Sigmoid colon (tissue), 7 donors: ENCODE results near the gene CA12. TPM values are rescaled to one million over a fixed set of nuclear protein-coding genes. Genes with fewer than 3 reads are reported as not detected.

Source experiments
- DNase-seq: peaks from one replicate; pipeline ENCODE4 v3.0.0-alpha.2; 2019
- H3K27ac ChIP-seq, 4 donors: fragments of 200-600 bp; sonication (generic); one replicate each; pipeline ENCODE4 v1.5.1; 2016 to 2019; ENCODE audit warnings: mild to moderate bottlenecking in 1 of 4
- H3K27me3 ChIP-seq, 3 donors: fragments of 200-600 bp; sonication (generic); one replicate each; pipeline ENCODE4 v1.5.1; 2019; ENCODE audit warnings: mild to moderate bottlenecking in 1 of 3
- H3K36me3 ChIP-seq, 4 donors: fragments of 200-600 bp; sonication (generic); one replicate each; pipeline ENCODE4 v1.5.1; 2016 to 2019
- H3K4me1 ChIP-seq, 4 donors: fragments of 200-600 bp; sonication (generic); one replicate each; pipeline ENCODE4 v1.5.1; 2017 to 2019
- H3K4me3 ChIP-seq, 4 donors: fragments of 200-600 bp; sonication (generic); one replicate each; pipeline ENCODE4 v1.5.1; 2017 to 2019; ENCODE audit warnings: mild to moderate bottlenecking in 2 of 4, moderate library complexity in 1 of 4
- H3K9me3 ChIP-seq, 4 donors: fragments of 200-600 bp in 3 of 4; sonication (generic) in 3 of 4; one replicate each; pipeline versions ENCODE4 v1.5.1 to v1.6.1; 2013 to 2019
- CTCF ChIP-seq, 4 experiments: fragments of 450-650 bp in 3 of 4; fragments of 200-600 bp in 1 of 4; IDR thresholded peaks; one replicate each; pipeline ENCODE4 v1.5.1; 2016 to 2019; ENCODE audit warnings: antibody characterized with exemption in 4 of 4, mild to moderate bottlenecking in 3 of 4, moderate library complexity in 2 of 4
- EP300 ChIP-seq, 4 donors: sonication (generic); formaldehyde crosslinking; IDR thresholded peaks; one replicate each; pipeline ENCODE4 v1.6.1; 2017; ENCODE audit warnings: antibody characterized with exemption in 4 of 4
- POLR2A ChIP-seq, 2 donors: fragments of 450-650 bp; IDR thresholded peaks; one replicate each; pipeline ENCODE4 v1.6.1; 2016; ENCODE audit warnings: antibody characterized with exemption in 2 of 2, mild to moderate bottlenecking in 2 of 2, moderate library complexity in 2 of 2
- POLR2AphosphoS5 ChIP-seq, 4 donors: sonication (generic); formaldehyde crosslinking; IDR thresholded peaks; one replicate each; pipeline ENCODE4 v1.6.1; 2017; ENCODE audit warnings: antibody characterized with exemption in 4 of 4
- WGBS, 2 donors: extraction: QIAGEN DNeasy Blood & Tissue Kit; methylation state at CpG; one replicate each; pipeline ENCODE4 v1.1.7; 2013; 5-methylcytosine and 5-hydroxymethylcytosine counted together
- intact Hi-C: fragments of 100-400 bp; cut with DNase I; formaldehyde crosslinking; loops from one replicate; pipeline ENCODE4 v1.15.1; 2023
- polyA plus RNA-seq, 3 donors: library from polyadenylated mRNA; stranded (reverse); fragments of 200-250 nt; gene quantifications; one replicate each; pipeline ENCODE4 v1.2.3, GENCODE V29; 2013
- total RNA-seq, 4 donors: library from RNA; depleted of rRNA; stranded (reverse); fragments of >200 nt; gene quantifications; one replicate each; pipeline ENCODE4 v1.1.0, GENCODE V29; 2016
- donor health status: healthy with polysubstance abuse.
- donor health status: Bipolar disorder and iron deficiency.
- donor health status: healthy.

The CA12 gene
- total and polyA plus RNA-seq, 7 donors = 0.14 to 76.2 (median 2.2) TPM

GRCh38 chr15:63357061-63357460 is 24.6 kb downstream of the CA12 start:
- 12 to 54% methylated on average over 4 of the region's 4 CpGs for WGBS, 2 donors
- DNase-seq = peak; percentile 41
- H3K4me1 ChIP-seq = no peaks in the 10 kb centered on the region
- no peak overlapping the region for H3K27ac ChIP-seq
- no peaks in the 10 kb centered on the region for H3K9me3 ChIP-seq
- TF ChIP-seq POLR2AphosphoS5 (IDR thresholded peaks at IDR 0.05) (no peak), POLR2A (IDR thresholded peaks at IDR 0.05) (no peak), EP300 (IDR thresholded peaks at IDR 0.05) (no peak), CTCF (IDR thresholded peaks at IDR 0.05) (no peak)
- no peaks in the 10 kb centered on the region for H3K27me3 ChIP-seq
- intact Hi-C loops = no loop called here
- H3K4me3 ChIP-seq = no peak overlapping the region
- H3K36me3 ChIP-seq = no peaks in the 10 kb centered on the region

GRCh38 chr15:63354821-63355650 is 26.6 kb downstream of the CA12 start:
- intact Hi-C loops = no loop called here
- 13 to 64% methylated on average over 22 of the region's 22 CpGs for WGBS, 2 donors
- no peaks in the 10 kb centered on the region for H3K36me3 ChIP-seq
- no peak overlapping the region for H3K27ac ChIP-seq
- no peaks in the 10 kb centered on the region for H3K27me3 ChIP-seq
- no peaks in the 10 kb centered on the region for H3K4me1 ChIP-seq
- DNase-seq = peak; percentile 38
- no peak for TF ChIP-seq EP300 (IDR thresholded peaks at IDR 0.05)
- TF ChIP-seq POLR2AphosphoS5 (IDR thresholded peaks at IDR 0.05) = no peak
- no peak for TF ChIP-seq POLR2A (IDR thresholded peaks at IDR 0.05)
- no peak for TF ChIP-seq CTCF (IDR thresholded peaks at IDR 0.05)
- H3K9me3 ChIP-seq = no peaks in the 10 kb centered on the region
- no peak overlapping the region for H3K4me3 ChIP-seq

GRCh38 chr15:63353887-63354286 is 27.8 kb downstream of the CA12 start:
- intact Hi-C loops = no loop called here
- 16 to 66% methylated on average over 5 of the region's 5 CpGs for WGBS, 2 donors

GRCh38 chr15:63353261-63353660 is 28.4 kb downstream of the CA12 start:
- no peak for TF ChIP-seq EP300 (IDR thresholded peaks at IDR 0.05)
- no peak for TF ChIP-seq POLR2AphosphoS5 (IDR thresholded peaks at IDR 0.05)
- TF ChIP-seq CTCF (IDR thresholded peaks at IDR 0.05) = no peak
- no peak for TF ChIP-seq POLR2A (IDR thresholded peaks at IDR 0.05)
- WGBS, 2 donors = 57 to 75% methylated on average over 8 of the region's 8 CpGs
- intact Hi-C loops = no loop called here
- Histone ChIP-seq H3K36me3 (no peaks in the 10 kb centered on the region), H3K4me3 (no peak overlapping the region), H3K9me3 (no peaks in the 10 kb centered on the region), H3K27me3 (no peaks in the 10 kb centered on the region), H3K4me1 (peaks cover 0 to 7% (median 3%) of the 10 kb centered on the region in 4 donors), H3K27ac (no peak overlapping the region)
- DNase-seq = peak; percentile 15

More at GRCh38 chr15:63353887-63354286, 27.8 kb downstream of the CA12 start:
- H3K4me3 ChIP-seq = no peak overlapping the region
- no peak for TF ChIP-seq POLR2A (IDR thresholded peaks at IDR 0.05)
- no peak for TF ChIP-seq EP300 (IDR thresholded peaks at IDR 0.05)
- TF ChIP-seq POLR2AphosphoS5 (IDR thresholded peaks at IDR 0.05) = no peak
- TF ChIP-seq CTCF (IDR thresholded peaks at IDR 0.05) = no peak
- no peaks in the 10 kb centered on the region for H3K27me3 ChIP-seq
- H3K9me3 ChIP-seq = no peaks in the 10 kb centered on the region
- H3K27ac ChIP-seq = no peak overlapping the region
- H3K4me1 ChIP-seq = peaks cover 0 to 1% (median under 1%) of the 10 kb centered on the region in 4 donors
- no peaks in the 10 kb centered on the region for H3K36me3 ChIP-seq
- peak; percentile 15 for DNase-seq
